ENCODE results near the gene ZBTB2. TPM values are rescaled to one million over a fixed set of nuclear protein-coding genes. Genes with fewer than 3 reads are reported as not detected.

Gene ZBTB2
- total and polyA plus RNA-seq, 10 of the 15 experiments (the other 5 are each of a cell fraction or from before 2014, with no cell fraction given): 4.2 to 21.9 (median 15.0) TPM

DNA sequence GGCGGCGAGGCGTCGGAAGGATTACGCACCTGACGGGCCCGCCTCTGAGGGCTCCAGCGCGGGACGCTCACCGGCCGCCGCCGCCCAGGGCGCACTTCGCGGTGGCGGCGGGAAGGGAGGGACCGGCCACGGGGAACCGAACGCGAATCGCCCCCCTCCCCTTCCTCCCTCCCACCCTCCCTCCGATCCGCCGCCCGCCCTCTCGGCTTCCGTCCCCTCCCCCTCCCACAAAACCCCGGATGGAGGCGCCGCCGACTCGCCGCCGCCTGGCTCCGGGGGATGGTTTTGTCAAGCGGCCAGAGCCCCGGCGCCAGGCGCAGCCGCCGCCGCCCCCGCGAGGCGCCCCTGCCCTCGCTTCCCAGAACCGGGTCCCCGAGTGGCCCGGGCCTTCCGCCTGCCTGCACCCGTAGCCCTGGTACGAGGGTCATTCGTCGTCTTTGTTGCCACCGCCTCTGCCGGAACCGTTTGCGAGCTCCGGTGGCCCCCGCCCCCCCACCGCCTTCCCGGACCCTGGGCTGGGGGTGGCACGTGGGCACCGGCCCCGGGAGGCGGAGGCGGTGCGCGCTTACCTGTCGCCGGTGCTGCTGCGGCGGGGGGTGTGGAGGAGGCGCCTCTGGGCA is 398 bp downstream of the ZBTB2 start (continued):
- TF ChIP-seq NFXL1 (IDR thresholded peaks at IDR 0.05; ENCODE audit: borderline replicate concordance) (no peak), TCF3 (IDR thresholded peaks at IDR 0.05; ENCODE audit: borderline replicate concordance, insufficient read depth, low read depth, low read length) (no peak), ZZZ3 (IDR thresholded peaks at IDR 0.05; ENCODE audit: control insufficient read depth, insufficient read length, low read depth) (no peak), IKZF1 (conservative IDR thresholded peaks at IDR 0.05) (peak; percentile 66; the same call in 1 of the 2 replicates), ZNF207 (IDR thresholded peaks at IDR 0.05; ENCODE audit: borderline replicate concordance) (peak; percentile 88), KLF5 (IDR thresholded peaks at IDR 0.05; ENCODE audit: partially characterized antibody) (peak; percentile 63), NFIC (IDR thresholded peaks at IDR 0.05; ENCODE audit: low read depth, low read length) (no peak), POLR2AphosphoS2 (IDR thresholded peaks at IDR 0.05; ENCODE audit: low read depth, low read length) (peak; percentile 44; the same call in 1 of the 2 replicates), HDAC6 (IDR thresholded peaks at IDR 0.05; ENCODE audit: unreplicated experiment) (no peak), MXI1 (IDR thresholded peaks at IDR 0.05; ENCODE audit: low read depth, low read length) (no peak), ZBED1 (IDR thresholded peaks at IDR 0.05; ENCODE audit: borderline replicate concordance) (no peak), ZNF274 (IDR thresholded peaks at IDR 0.05; ENCODE audit: insufficient read depth, insufficient read length) (no peak)
- TF ChIP-seq, protein P1, sequence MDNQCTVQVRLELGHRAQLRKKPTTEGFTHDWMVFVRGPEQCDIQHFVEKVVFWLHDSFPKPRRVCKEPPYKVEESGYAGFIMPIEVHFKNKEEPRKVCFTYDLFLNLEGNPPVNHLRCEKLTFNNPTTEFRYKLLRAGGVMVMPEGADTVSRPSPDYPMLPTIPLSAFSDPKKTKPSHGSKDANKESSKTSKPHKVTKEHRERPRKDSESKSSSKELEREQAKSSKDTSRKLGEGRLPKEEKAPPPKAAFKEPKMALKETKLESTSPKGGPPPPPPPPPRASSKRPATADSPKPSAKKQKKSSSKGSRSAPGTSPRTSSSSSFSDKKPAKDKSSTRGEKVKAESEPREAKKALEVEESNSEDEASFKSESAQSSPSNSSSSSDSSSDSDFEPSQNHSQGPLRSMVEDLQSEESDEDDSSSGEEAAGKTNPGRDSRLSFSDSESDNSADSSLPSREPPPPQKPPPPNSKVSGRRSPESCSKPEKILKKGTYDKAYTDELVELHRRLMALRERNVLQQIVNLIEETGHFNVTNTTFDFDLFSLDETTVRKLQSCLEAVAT (IDR thresholded peaks at IDR 0.05): no peak
